ENCODE measurements around the gene MRPL4.
A peak's percentile ranks its signal among the peaks of the same experiment; 100 is the strongest.

MRPL4 gene

DNA sequence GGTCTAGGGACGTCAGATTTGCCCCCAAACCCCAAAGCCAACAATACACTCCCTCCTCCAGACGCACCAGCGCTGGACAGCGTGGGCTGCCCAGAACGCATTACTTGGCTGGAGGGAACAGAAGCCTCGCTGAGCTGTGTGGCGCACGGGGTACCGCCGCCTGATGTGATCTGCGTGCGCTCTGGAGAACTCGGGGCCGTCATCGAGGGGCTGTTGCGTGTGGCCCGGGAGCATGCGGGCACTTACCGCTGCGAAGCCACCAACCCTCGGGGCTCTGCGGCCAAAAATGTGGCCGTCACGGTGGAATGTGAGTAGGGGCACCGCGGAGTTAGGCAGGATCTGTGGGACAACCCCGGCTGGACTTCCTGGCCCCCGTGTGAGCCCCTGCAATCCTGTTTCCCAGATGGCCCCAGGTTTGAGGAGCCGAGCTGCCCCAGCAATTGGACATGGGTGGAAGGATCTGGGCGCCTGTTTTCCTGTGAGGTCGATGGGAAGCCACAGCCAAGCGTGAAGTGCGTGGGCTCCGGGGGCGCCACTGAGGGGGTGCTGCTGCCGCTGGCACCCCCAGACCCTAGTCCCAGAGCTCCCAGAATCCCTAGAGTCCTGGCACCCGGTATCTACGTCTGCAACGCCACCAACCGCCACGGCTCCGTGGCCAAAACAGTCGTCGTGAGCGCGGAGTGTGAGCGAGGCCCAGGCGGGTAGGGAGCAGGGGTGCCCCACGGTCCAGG lies 41.8 kb downstream of the MRPL4 start:
- Mint-ChIP-seq H3K9me3 (no peaks in the 10 kb centered on the region), H3K4me1 (peaks cover 50% of the 10 kb centered on the region), H3K4me3 (no peak overlapping the region), H3K27me3 (peaks cover 60% of the 10 kb centered on the region), H3K36me3 (ENCODE audit: low read depth) (no peaks in the 10 kb centered on the region), H3K27ac (no peak overlapping the region)
- ATAC-seq (no peak), DNase-seq (no peak)

DNA sequence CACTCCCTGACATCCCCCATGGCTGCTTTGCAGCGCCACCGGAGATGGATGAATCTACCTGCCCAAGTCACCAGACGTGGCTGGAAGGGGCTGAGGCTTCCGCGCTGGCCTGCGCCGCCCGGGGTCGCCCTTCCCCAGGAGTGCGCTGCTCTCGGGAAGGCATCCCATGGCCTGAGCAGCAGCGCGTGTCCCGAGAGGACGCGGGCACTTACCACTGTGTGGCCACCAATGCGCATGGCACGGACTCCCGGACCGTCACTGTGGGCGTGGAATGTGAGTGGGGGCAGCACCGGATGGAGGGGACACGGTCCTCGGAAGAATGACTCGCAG lies 42.3 kb downstream of the MRPL4 start:
- peaks cover 45% of the 10 kb centered on the region for H3K4me1 Mint-ChIP-seq
- H3K27me3 Mint-ChIP-seq = peaks cover 57% of the 10 kb centered on the region
- no peak overlapping the region for H3K4me3 Mint-ChIP-seq
- no peaks in the 10 kb centered on the region for H3K9me3 Mint-ChIP-seq
- H3K27ac Mint-ChIP-seq = no peak overlapping the region
- peak; percentile 23 for DNase-seq
- H3K36me3 Mint-ChIP-seq (ENCODE audit: low read depth) = no peaks in the 10 kb centered on the region
- ATAC-seq = no peak

DNA sequence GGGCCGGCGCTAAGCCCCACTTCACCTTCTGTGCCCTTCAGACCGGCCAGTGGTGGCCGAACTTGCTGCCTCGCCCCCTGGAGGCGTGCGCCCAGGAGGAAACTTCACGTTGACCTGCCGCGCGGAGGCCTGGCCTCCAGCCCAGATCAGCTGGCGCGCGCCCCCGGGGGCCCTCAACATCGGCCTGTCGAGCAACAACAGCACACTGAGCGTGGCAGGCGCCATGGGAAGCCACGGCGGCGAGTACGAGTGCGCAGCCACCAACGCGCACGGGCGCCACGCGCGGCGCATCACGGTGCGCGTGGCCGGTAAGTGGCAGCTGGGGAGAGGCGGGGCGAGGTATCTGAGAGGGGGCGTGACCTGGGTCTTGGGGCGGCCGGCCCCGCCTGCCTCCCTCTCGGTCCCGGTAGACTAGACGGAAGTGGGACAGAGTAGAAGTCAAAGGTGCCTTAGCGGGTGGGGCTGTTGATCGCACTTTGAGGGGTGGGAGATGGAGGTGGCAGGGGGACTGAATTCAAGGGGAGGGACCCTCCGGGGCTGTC lies 43.4 kb downstream of the MRPL4 start:
- ATAC-seq = peak; percentile 29
- H3K9me3 Mint-ChIP-seq = no peaks in the 10 kb centered on the region
- peaks cover 56% of the 10 kb centered on the region for H3K27me3 Mint-ChIP-seq
- peak; percentile 62 for DNase-seq
- no peak overlapping the region for H3K27ac Mint-ChIP-seq
- peak overlapping the region; percentile 69 for H3K4me3 Mint-ChIP-seq
- no peaks in the 10 kb centered on the region for H3K36me3 Mint-ChIP-seq (ENCODE audit: low read depth)
- peaks cover 38% of the 10 kb centered on the region for H3K4me1 Mint-ChIP-seq

DNA sequence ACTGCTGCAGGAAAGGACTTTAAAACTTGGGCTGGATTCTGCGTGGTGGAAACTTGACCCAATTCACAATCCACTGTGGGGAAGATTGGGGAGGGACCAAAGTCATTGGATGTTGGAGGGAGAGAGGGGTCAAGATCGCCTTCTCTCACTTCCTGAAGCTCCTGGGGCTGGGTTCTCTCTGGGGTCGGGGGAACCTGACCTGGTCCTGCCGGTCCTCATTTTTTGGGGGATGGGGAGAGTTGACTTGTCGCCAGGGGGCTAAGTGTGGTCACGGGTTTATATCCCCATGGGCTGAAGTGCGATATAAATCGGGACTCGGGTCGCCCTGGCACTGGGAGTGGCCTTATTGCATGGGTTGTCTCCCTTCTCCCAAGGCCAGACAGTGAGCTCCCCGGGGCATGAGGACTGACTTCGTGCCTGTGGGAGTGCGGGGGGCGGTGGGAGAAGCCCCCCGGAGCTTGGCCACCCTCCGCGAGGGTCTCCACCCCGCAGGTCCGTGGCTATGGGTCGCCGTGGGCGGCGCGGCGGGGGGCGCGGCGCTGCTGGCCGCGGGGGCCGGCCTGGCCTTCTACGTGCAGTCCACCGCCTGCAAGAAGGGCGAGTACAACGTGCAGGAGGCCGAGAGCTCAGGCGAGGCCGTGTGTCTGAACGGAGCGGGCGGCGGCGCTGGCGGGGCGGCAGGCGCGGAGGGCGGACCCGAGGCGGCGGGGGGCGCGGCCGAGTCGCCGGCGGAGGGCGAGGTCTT lies 44.0 kb downstream of the MRPL4 start:
- Mint-ChIP-seq H3K27me3 (peaks cover 49% of the 10 kb centered on the region), H3K27ac (no peak overlapping the region), H3K4me1 (peaks cover 32% of the 10 kb centered on the region), H3K4me3 (peak overlapping the region; percentile 69), H3K9me3 (no peaks in the 10 kb centered on the region), H3K36me3 (ENCODE audit: low read depth) (no peaks in the 10 kb centered on the region)
- ATAC-seq = no peak
- DNase-seq = no peak

DNA sequence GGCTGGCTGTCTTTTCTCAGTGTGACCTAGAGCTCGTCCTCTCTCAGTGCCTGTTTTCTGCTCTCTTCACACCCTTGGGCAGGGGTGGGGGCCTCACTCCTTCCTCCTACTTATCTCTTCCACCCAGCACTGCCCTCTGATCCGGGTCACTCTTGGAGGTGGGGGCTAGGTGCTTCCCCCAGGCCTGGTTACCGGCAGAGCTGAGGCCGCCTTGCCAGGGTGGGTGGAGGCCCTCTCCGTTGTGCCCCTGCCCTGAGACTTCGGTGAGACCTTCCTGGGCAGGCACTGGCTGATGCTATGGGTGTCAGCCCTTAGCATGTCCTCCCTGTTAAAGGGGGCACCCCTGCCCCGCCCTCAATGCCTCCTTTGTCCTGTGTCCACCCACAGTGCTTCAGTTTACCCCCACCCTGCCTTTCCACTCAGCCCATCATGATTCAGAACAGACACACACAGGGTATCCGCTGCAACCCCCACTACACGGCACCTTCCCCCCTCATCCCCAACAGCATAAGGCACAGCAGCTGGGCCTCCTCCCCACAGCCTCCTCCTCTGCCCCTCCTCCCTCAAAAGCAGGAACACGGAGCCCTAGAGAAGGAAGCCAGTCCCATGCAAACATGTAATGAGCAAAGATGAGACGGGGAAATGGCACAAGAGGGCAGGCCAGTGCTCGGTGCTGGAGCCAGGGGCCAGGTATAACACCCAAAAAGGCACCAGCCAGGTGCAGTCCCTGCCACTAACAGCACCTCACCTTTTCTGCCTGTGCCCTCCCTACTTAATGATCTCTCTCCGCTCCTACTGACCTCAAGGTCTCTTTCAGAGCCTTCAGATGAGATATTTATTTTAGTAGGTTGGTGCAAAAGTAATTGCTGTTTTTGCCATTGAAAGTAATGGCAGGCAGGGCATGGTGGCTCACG lies 47.8 kb downstream of the MRPL4 start:
- no peak for ATAC-seq
- Mint-ChIP-seq H3K27ac (no peak overlapping the region), H3K36me3 (ENCODE audit: low read depth) (peaks cover 2% of the 10 kb centered on the region), H3K4me3 (no peak overlapping the region), H3K4me1 (peaks cover 17% of the 10 kb centered on the region), H3K9me3 (no peaks in the 10 kb centered on the region), H3K27me3 (peaks cover 19% of the 10 kb centered on the region)
- DNase-seq = no peak

GRCh38 chr19:10305139-10305806 lies 53.3 kb downstream of the MRPL4 start:
- peaks cover 2% of the 10 kb centered on the region for H3K36me3 Mint-ChIP-seq (ENCODE audit: low read depth)
- H3K27ac Mint-ChIP-seq = no peak overlapping the region
- no peaks in the 10 kb centered on the region for H3K9me3 Mint-ChIP-seq
- peaks cover 15% of the 10 kb centered on the region for H3K4me1 Mint-ChIP-seq
- ATAC-seq (no peak), DNase-seq (no peak)
- H3K27me3 Mint-ChIP-seq = peaks cover 5% of the 10 kb centered on the region
- no peak overlapping the region for H3K4me3 Mint-ChIP-seq

DNA sequence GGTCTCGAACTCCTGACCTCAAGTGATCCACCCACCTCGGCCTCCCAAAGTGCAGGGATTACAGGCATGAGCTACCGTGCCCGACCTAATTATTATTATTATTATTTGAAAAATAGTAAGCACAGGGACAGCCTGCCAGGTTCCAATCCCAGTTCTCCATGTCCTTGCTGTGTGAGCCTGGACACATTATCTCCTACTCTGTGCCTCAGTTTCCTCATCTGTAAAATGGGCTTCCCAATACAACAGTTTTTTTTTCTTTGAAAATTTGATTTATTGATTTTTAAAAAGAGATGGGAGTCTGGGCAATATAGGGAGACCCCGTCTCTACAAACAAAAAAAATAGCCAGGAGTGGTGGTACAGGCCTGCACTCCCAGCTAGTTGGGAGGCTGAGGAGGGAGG lies 54.3 kb downstream of the MRPL4 start:
- no peak for DNase-seq
- H3K27me3 Mint-ChIP-seq = peaks cover 4% of the 10 kb centered on the region
- no peak for ATAC-seq
- H3K9me3 Mint-ChIP-seq = no peaks in the 10 kb centered on the region
- H3K27ac Mint-ChIP-seq = no peak overlapping the region
- peaks cover 2% of the 10 kb centered on the region for H3K36me3 Mint-ChIP-seq (ENCODE audit: low read depth)
- no peak overlapping the region for H3K4me3 Mint-ChIP-seq
- H3K4me1 Mint-ChIP-seq = peaks cover 14% of the 10 kb centered on the region

GRCh38 chr19:10309423-10309822 lies 57.4 kb downstream of the MRPL4 start, which contains the start of gene ZGLP1:
Gene ZGLP1 (minus strand): TSS chr19:10309815.
- DNase-seq (no peak), ATAC-seq (no peak)
- peaks cover 9% of the 10 kb centered on the region for H3K4me1 Mint-ChIP-seq
- H3K27me3 Mint-ChIP-seq = no peaks in the 10 kb centered on the region
- no peak within 1 kb of the TSS for H3K4me3 Mint-ChIP-seq
- no peak within 1 kb of the TSS for H3K27ac Mint-ChIP-seq
- no peaks in the 10 kb centered on the region for H3K9me3 Mint-ChIP-seq
- peaks cover 2% of the 10 kb centered on the region for H3K36me3 Mint-ChIP-seq (ENCODE audit: low read depth)
